ENCODE results near the gene WASF2. TPM values are rescaled to one million over a fixed set of nuclear protein-coding genes. Genes with fewer than 3 reads are reported as not detected.

The WASF2 gene
- polyA plus RNA-seq, 4 donors = 19.5 to 60.4 (median 34.9) TPM

GRCh38 chr1:27355683-27356082 lies 134.3 kb downstream of the WASF2 start:
- peaks cover 0 to 35% (median 0%) of the 10 kb centered on the region in 3 donors for H3K4me1 ChIP-seq (ENCODE audit: control insufficient read depth in 3 of 3, insufficient read depth in 2 of 3, low read depth in 1 of 3, low read length in 2 of 3)
- no peak for DNase-seq
- H3K27me3 ChIP-seq (ENCODE audit: control insufficient read depth in 3 of 3, insufficient read depth in 3 of 3, low read length in 3 of 3) = peaks cover 0 to 33% (median 0%) of the 10 kb centered on the region in 3 donors
- no peak overlapping the region for H3K4me3 ChIP-seq (ENCODE audit: low read depth in 1 of 3, low read length in 3 of 3)
- no peak overlapping the region for H3K27ac ChIP-seq (ENCODE audit: low read depth in 1 of 3, low read length in 2 of 3)
- H3K36me3 ChIP-seq (ENCODE audit: control insufficient read depth in 3 of 3, insufficient read depth in 2 of 3, low read depth in 1 of 3, low read length in 3 of 3) = peaks cover 0 to 15% (median 4%) of the 10 kb centered on the region in 3 donors
- no peak for FAIRE-seq
- no peaks in the 10 kb centered on the region for H3K9me3 ChIP-seq (ENCODE audit: control insufficient read depth in 2 of 2, insufficient read depth in 1 of 2, low read depth in 1 of 2, low read length in 1 of 2)
- 86 to 91% (median 89%) methylated on average over 5 of the region's 5 CpGs for WGBS, 3 donors

Other genes starting within 250 kb of the WASF2 start
- 10 to 100 TPM; 30.3 to 51.7 (median 36.9) TPM for gene TMEM222, start 168.0 kb downstream of the WASF2 start, polyA plus RNA-seq
- 10 to 100 TPM in 1 of 4 donors, 1 to 10 TPM in 3; 2.5 to 24.1 (median 7.3) TPM for gene SYTL1, start 148.1 kb downstream of the WASF2 start, polyA plus RNA-seq
- 10 to 100 TPM in 1 of 4 donors, 1 to 10 TPM in 3; 1.6 to 19.4 (median 5.2) TPM for gene MAP3K6, start 123.2 kb downstream of the WASF2 start, polyA plus RNA-seq
- gene FCN3, start 115.3 kb downstream of the WASF2 start, polyA plus RNA-seq = 1 to 10 TPM in 2 of 4 donors, under 1 TPM in 2; 0.06 to 3.6 (median 1.3) TPM
- under 1 TPM in 2 of 4 donors, not detected in 2; 0.03 to 0.04 TPM for gene CD164L2, start 106.8 kb downstream of the WASF2 start, polyA plus RNA-seq
- gene GPR3, start 97.5 kb downstream of the WASF2 start, polyA plus RNA-seq = under 1 TPM in 2 of 4 donors, not detected in 2; 0.15 to 0.36 TPM
- gene AHDC1, start 114.0 kb upstream of the WASF2 start, polyA plus RNA-seq = 10 to 100 TPM in 1 of 4 donors, 1 to 10 TPM in 3; 3.5 to 17.4 (median 6.9) TPM
- 10 to 100 TPM in 1 of 4 donors, 1 to 10 TPM in 3; 1.6 to 12.6 (median 1.8) TPM for gene FGR, start 145.0 kb upstream of the WASF2 start, polyA plus RNA-seq
- gene IFI6, start 182.0 kb upstream of the WASF2 start, polyA plus RNA-seq = 100 to 1,000 TPM in 1 of 4 donors, 10 to 100 TPM in 2, 1 to 10 TPM in 1; 7.2 to 137 (median 16.8) TPM
- 1 to 10 TPM; 3.5 to 8.3 (median 4.1) TPM for gene FAM76A, start 235.8 kb upstream of the WASF2 start, polyA plus RNA-seq